ENCODE measurements around the gene ULK1. TPM values are rescaled to one million over a fixed set of nuclear protein-coding genes. Genes with fewer than 3 reads are reported as not detected.

ULK1 gene
- total and polyA plus RNA-seq, 2 experiments from 2014 or later, result 8.4 to 33.8 TPM

GRCh38 chr12:131944601-131945251 lies 50.3 kb downstream of the ULK1 start:
- no peak overlapping the region for H2AFZ ChIP-seq
- peaks cover 22% of the 10 kb centered on the region for H3F3A ChIP-seq (replicated peaks; ENCODE audit: low read depth)
- peaks cover 59% of the 10 kb centered on the region for H3K36me3 Mint-ChIP-seq (ENCODE audit: low read depth)
- no peak overlapping the region for H3K4me2 ChIP-seq
- no peaks in the 10 kb centered on the region for H3K79me2 ChIP-seq (replicated peaks; ENCODE audit: insufficient read depth)
- peaks cover 8% of the 10 kb centered on the region for H3K4me1 ChIP-seq (ENCODE audit: insufficient read depth)
- H3K36me3 ChIP-seq (ENCODE audit: insufficient read depth), result peaks cover 21% of the 10 kb centered on the region
- no peak for DNase-seq (ENCODE audit: low spot score)
- H3K4me3 ChIP-seq, result no peak overlapping the region
- no peak for ATAC-seq
- peaks cover 11% of the 10 kb centered on the region for H3K27me3 Mint-ChIP-seq (ENCODE audit: insufficient read depth, low read depth, poor library complexity)
- H4K20me1 ChIP-seq (replicated peaks; ENCODE audit: insufficient read depth), result 0 out of 2 replicates have a peak, but pooled peaks cover 5% of the 10 kb centered on the region
- no peak overlapping the region for H3K4me3 Mint-ChIP-seq
- peaks cover 4% of the 10 kb centered on the region; the same call in 2 of the 3 replicates for H3K9me3 Mint-ChIP-seq
- H3K4me1 Mint-ChIP-seq, result peaks cover 6% of the 10 kb centered on the region
- no peak overlapping the region for H3K27ac ChIP-seq (ENCODE audit: low read depth)
- TF ChIP-seq EZH2phosphoT487 (IDR thresholded peaks at IDR 0.05; ENCODE audit: unreplicated experiment) (no peak), POLR2AphosphoS5 (IDR thresholded peaks at IDR 0.05; ENCODE audit: low read depth) (peak; percentile 51; the same call in 1 of the 2 replicates)
- H3K27ac Mint-ChIP-seq, result no peak overlapping the region
- H3K27me3 ChIP-seq (ENCODE audit: insufficient read depth), result no peaks in the 10 kb centered on the region
- H3K9me2 ChIP-seq (ENCODE audit: insufficient read depth), result no peaks in the 10 kb centered on the region

GRCh38 chr12:131946757-131947156 lies 52.3 kb downstream of the ULK1 start:
- Mint-ChIP-seq H3K27me3 (ENCODE audit: insufficient read depth, low read depth, poor library complexity) (peaks cover 12% of the 10 kb centered on the region), H3K4me1 (peaks cover 8% of the 10 kb centered on the region), H3K9me3 (peaks cover 4% of the 10 kb centered on the region; the same call in 1 of the 3 replicates), H3K27ac (0 out of 2 replicates have a peak overlapping the region, but pooled peaks have one; percentile 76), H3K36me3 (ENCODE audit: low read depth) (peaks cover 38% of the 10 kb centered on the region), H3K4me3 (no peak overlapping the region)
- Histone ChIP-seq H3K27ac (ENCODE audit: low read depth) (peak overlapping the region; percentile 79), H2AFZ (no peak overlapping the region), H4K20me1 (replicated peaks; ENCODE audit: insufficient read depth) (peaks cover 7% of the 10 kb centered on the region), H3K4me1 (ENCODE audit: insufficient read depth) (peaks cover 12% of the 10 kb centered on the region), H3K4me2 (no peak overlapping the region), H3F3A (replicated peaks; ENCODE audit: low read depth) (peaks cover 22% of the 10 kb centered on the region), H3K79me2 (replicated peaks; ENCODE audit: insufficient read depth) (peaks cover 14% of the 10 kb centered on the region), H3K27me3 (ENCODE audit: insufficient read depth) (no peaks in the 10 kb centered on the region), H3K4me3 (no peak overlapping the region), H3K36me3 (ENCODE audit: insufficient read depth) (peaks cover 12% of the 10 kb centered on the region), H3K9me2 (ENCODE audit: insufficient read depth) (no peaks in the 10 kb centered on the region)
- ATAC-seq (no peak), DNase-seq (ENCODE audit: low spot score) (no peak)
- TF ChIP-seq REST (IDR thresholded peaks at IDR 0.05; ENCODE audit: unreplicated experiment), result no peak
- no peak for TF ChIP-seq POLR2AphosphoS5 (IDR thresholded peaks at IDR 0.05; ENCODE audit: low read depth)
- no peak for TF ChIP-seq CTCF (conservative IDR thresholded peaks at IDR 0.05; ENCODE audit: low read depth in 2 of 2)
- TF ChIP-seq ZNF462 (CRISPR knock-in tag; IDR thresholded peaks at IDR 0.05), result no peak
- TF ChIP-seq JUNB (IDR thresholded peaks at IDR 0.05; ENCODE audit: unreplicated experiment), result no peak
- no peak for TF ChIP-seq ETS1 (IDR thresholded peaks at IDR 0.05)
- no peak for TF ChIP-seq EZH2 (IDR thresholded peaks at IDR 0.05; ENCODE audit: low read depth, unreplicated experiment)
